NCI-H2171 (cell line): ENCODE results near the gene THRAP3.
"Not testable (repeated sequence)": the region's sequence is repeated elsewhere in the genome, so short reads cannot be mapped to it uniquely, and the experiment has no call there.

ENCODE experiments used
- DNase-seq: peaks from one replicate; lab custom pipeline; 2025; lab: John Stamatoyannopoulos, UW

THRAP3 gene

DNA sequence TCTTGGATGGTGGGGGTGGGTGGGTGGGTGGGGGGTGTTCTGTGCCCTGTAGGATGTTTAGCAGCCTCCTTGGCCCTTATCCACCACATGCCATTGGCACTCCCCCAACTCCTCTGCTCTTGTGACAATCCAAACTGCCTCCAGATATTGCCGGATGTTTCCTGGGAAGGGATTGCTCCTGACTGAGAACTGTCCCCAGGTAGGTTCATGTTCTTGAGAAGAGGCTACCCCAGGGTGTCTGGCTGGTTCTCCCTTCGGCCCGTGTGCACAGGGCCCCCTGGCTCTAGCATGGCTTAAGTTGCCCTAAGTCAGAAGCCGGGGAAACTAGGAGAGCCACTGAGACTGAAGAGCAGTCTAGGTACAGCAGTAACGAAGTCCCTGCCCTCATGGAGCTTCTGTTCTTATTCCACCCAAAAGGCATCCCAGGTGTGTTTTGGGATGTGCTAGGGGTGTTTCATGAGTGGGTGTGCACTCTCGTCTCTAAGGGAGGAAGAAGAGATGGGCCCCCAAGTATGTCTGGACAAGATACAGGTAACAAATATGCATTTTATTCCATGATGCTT is 19.8 kb upstream of the THRAP3 start:
- DNase-seq = no peak

DNA sequence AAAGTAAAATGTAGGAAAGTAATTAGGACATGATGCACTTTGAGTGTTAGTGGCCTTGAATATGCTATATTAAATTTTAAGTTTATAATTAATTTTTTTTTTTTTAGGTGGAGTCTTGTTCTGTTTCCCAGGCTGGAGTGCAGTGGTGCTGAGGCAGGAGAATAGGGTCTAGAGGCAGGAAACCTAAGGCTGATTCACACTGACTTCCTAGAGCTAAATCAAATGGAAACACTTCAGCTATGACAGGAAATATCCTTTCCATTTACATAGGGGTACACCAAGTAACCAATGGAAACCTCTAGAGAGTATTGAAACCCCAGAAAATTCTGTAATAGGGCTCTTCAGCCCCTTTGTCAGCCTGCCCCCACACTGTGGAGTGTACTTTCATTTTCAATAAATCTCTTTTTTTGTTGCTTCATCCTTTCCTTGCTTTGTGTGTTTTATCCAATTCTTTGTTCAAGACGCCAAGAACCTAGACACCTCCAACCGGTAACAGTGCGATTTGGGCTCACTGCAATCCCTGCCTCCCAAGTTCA is 17.9 kb upstream of the THRAP3 start:
- DNase-seq = no peak

DNA sequence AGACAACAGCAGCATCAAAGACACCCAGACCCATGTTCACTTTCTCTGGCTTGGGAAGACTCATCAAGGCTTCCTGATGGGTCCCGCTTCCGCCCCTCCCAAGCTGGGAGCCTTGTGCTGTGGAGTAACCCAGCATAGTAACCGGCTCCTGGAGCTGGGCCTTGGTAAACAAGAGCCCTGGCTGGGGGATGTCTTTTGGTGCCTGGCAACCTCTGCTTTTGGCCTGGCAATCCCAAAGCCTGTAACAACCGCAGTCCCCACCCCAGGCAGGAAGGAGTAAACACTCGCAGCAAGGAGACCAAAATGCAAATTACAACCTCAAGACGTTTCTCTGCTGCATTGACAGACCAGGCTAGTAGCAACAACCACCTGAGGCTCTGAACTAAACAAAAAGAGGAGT is 16.9 kb upstream of the THRAP3 start:
- DNase-seq = no peak

DNA sequence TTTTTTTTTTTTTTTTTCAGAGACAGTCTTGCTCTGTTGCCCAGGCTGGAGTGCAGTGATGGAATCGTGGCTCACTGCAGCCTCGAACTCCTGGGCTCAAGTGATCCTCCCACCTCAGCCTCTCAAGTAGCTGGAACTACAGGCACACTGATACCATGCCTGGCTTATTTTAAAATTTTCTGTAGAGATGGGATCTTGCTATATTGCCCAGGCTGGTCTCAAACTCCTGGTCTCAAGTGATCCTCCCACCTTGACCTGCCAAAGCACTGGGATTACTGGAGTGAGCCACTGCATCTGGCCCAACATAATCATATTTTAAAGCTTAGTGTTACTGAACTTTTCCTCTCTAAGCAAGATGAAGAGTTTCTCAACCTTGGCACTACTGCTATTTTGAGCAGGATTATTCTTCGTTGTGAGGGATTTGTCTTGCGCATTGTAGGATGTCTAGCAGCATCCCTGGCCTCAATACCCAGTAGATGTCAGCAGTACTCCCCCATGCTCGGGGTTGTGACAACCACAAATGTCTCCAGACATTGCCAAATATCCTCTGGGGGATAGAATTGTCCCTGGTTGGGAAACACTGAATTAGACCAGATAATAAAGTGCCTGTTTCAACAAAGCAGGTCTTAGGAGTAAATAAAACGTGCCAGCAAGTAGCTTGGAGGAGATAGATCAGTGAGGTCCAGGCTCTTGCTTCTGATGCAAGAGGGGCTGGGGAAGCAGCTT is 15.1 kb upstream of the THRAP3 start:
- DNase-seq = no peak

DNA sequence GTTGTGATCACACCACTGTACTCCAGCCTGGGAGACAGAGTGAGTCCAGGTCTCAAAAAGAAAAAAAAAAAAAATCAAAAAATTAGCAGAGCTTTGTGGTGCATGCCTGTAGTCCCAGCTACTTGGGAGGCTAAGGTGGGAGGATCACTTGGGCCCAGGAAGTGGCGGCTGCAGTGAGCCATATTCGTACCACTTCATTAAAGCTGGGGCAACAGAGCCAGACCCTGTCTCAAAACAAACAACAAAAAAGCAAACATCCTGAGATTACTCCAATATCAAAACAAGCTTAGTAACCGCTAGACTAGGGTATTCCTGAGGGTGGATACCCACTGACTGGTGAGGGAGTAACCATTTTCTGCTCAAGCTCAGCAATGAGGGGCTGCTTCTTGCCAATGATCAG is 12.9 kb upstream of the THRAP3 start:
- DNase-seq = no peak

DNA sequence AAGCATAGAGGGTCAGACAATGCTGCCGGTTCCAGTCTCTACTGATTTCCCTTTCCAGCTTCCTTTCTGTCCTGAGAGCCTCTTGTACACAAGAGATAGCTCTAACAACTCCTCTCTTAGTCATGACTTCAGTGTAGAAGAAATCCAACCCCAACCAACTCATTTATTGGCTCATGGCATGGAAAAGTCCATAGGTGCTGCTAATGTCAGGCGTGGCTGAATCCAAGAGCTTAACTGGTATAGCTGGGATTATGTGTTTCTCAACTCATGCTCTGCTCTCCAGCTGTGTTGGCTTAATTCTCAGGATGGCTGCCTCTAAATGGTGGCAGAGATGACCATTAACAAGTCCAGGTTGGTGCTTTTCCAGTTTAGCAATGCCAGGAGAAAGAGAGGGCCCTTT is 12.4 kb upstream of the THRAP3 start:
- no peak for DNase-seq

DNA sequence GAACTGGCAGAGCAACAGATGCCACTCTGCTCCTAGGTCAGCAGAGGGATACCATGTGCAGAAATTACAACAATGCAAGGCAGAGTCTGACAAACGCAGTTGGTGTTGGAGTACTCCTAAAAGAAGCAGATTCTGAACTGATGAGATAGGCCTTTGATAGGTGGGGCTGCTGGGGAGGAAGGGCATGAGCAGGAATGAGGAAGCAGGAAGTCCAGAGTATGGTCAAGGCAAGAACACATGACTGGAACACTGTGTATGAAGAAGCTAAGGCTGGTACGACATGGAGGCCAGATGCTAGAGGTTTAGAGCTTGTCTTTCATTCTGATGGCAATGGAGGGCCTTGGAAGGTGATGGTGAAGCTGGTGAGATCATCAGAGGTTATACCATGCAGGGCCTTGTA is 11.5 kb upstream of the THRAP3 start:
- DNase-seq = no peak

DNA sequence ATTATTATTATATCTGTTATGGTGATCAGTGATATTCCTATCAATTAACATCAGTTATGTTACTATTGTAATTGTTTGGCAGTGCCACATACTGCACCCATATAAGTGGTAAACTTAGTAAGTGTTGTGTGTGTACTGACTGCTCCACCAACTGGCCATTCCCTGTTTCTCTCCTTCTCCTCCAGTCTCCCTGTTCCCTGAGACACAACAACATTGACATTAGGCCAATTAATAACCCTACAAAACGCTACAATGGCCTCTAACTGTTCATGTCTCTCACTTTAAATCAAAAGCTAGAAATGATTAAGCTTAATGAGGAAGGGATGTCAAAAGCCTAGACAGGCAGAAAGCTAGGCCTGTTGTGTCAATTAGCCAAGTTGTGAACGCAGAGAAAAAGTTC is 6.6 kb upstream of the THRAP3 start:
- DNase-seq = no peak

DNA sequence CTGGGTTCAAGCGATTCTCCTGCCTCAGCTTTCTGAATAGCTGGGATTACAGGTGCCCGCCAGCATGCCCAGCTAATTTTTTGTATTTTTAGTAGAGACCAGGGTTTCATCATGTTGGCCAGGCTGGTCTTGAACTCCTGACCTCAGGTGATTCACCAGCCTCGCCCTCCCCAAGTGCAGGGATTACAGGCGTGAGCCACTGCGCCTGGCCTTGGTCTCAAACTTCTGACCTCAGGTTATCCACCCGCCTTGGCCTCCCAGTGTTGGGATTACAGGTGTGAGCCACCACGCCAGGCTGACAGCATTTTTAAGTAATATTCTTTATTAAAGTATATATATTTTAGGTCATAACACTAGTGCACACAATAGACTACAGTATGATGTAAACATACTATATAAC is 2.3 kb upstream of the THRAP3 start:
- not testable (repeated sequence) for DNase-seq

DNA sequence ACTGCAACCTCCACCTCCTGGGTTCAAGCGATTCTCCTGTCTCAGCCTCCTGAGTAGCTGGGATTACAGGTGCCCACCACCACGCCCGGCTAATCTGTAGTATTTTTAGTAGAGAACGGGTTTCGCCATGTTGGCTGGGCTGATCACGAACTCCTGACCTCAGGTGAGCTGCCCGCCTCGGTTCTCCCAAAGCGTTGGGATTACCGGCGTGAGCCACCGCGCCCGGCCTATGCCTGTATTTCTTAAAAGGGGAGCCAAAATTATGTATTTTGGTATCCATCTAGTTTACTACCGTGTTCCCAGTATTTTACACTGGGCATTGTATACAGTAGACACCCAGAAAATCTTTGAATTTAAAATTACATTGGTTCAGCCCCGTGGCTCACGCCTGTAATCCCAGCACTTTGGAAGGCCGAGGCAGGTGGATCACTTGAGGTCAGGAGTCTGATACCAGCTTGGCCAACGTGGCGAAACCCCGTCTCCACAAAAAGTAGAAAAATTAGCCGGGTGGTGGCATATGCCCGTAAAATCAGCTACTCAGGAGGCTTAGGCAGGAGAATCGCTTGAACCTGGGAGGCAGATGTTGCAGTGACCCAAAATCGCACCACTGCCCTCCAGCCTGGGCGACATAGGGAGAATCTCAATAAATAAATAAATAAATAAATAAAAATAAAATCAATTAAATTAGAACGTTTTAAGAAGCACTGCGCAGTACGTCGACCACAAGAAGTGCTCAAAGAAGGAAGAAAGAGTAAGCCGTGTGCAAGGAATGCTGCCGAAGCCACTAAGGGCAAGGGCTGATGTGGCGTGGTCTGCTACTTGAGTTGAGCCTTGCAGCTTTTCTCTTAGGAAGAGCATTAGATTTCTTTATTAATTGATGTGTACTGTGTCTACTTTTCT is 1.5 kb upstream of the THRAP3 start:
- DNase-seq = no peak

DNA sequence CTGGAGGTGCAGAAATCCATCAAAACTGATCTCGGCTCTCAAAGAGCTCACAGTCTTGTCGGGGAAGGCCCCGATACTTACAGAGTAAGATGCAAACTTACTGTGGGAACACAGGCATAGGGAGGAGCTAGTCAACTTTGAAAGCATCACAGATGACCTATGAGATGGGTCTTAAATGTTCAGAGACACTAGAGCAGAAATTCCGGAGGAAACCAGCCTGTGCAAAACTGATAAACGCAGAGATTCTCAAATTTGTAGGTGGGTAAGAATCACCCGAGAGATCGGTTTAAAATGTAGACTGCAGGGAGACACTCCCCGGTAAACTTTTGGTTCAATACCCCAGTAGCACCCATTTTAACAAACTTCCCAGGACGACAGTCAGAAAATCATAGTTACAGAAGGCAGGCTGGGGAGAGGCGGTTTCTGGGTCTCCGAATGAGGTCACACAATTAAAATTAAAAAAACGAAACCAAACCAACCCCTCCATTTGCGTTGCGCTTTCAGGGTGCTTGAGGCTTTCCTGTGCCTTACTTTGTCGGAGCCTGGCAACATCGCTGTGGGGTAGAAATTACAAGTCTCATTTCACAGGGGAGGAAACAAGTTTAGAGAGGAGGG is 755 bp upstream of the THRAP3 start:
- DNase-seq = no peak

DNA sequence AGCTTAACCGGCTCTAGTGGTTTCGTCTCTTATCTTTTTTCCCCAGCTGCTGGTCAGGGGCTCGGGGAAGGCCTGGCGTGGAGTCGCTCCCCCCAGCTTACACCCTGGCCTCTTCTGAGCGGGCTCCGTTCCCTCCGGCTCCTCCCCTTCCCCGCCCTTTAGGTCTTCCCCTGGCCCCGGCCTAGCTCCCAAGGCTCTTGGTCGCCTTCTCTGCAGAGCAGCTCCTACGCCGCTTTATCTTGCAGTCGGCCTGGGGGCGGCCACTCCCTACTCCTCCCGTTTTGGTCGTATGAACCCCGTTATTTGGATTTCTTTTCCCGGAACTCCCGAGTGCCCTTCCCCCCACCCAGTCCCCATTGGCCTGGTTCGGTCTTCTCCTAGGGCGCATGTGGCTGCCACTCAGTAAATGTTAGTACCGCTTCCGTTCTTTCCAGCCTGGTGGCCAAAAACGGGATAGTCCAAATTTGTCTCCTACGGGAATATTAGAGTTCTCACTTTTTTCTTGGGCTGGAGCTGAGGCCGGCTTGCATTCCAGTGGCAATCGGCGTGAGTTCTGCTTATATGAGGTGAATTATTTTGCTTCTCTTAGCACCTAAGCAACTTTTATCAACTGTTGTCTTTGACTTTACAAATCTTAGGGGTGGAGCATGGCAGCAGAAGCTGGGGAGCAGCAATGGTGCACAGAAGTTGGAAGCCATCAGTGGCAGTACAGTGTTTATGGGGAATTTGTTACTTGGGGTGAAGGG is 467 bp downstream of the THRAP3 start:
- peak; percentile 65 for DNase-seq

DNA sequence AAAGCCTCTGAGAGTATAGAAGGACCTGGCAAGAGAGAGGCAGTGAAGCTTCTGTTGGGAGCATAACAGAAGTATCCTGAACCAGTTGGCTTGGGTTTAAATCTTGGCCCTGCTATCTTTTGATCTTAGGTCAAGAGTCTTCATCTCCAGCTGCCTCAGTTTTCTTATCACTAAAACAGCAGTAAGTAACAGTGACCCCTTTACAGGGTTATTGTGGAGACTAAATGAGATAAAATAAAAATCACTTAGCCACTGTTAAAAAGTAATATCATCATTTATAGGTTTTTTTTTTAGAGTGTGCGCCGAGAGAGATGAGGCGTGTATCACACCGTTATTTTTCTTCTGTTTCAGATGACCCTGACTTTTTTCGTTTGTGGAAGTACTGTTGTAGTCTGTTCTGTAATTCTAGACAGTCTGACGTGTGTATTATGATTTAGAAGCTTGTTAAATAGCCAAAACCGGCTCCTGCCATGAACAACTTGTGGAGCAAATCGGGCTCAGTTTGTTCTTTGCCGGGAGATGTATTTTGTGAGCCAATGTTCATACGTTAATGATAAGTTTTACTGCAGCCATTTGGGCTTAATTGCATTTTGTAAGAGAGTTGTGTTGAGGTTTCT is 1.1 kb downstream of the THRAP3 start:
- DNase-seq = no peak

DNA sequence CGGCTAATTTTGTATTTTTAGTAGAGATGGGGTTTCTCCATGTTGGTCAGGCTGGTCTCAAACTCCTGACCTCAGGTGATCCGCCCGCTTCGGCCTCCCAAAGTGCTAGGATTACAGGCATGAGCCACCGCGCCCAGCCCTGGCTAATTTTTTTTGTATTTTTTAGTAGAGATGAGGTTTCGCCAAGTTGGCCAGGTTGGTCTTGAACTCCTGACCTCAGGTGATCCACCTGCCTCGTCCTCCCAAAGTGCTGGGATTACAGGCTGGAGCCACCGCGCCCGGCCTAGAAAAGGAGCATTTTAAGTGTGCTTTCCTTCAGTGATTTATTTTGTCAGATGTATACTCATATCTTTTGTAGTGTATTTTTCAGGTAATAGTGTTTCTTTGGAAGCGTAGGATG is 6.0 kb downstream of the THRAP3 start:
- not testable (repeated sequence) for DNase-seq

DNA sequence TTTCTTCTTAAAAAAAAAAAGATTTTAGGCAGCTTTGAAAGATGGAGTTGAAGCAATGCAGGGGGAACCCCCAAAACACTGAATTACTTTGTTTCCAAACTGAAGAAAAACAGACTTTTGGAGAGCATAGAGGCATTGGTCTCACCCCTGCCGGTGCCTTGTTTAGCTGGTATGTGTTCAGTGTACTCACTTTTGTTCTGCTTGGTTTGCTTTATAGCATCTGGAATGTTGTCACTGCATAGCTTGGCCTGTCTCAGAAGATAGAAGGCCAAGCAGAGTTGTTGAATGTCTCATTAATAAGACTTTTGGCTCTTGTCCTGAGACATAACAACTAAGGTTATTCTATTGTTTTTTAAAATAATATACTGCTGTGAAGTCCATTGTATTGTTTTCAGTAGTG is 6.9 kb downstream of the THRAP3 start:
- no peak for DNase-seq

DNA sequence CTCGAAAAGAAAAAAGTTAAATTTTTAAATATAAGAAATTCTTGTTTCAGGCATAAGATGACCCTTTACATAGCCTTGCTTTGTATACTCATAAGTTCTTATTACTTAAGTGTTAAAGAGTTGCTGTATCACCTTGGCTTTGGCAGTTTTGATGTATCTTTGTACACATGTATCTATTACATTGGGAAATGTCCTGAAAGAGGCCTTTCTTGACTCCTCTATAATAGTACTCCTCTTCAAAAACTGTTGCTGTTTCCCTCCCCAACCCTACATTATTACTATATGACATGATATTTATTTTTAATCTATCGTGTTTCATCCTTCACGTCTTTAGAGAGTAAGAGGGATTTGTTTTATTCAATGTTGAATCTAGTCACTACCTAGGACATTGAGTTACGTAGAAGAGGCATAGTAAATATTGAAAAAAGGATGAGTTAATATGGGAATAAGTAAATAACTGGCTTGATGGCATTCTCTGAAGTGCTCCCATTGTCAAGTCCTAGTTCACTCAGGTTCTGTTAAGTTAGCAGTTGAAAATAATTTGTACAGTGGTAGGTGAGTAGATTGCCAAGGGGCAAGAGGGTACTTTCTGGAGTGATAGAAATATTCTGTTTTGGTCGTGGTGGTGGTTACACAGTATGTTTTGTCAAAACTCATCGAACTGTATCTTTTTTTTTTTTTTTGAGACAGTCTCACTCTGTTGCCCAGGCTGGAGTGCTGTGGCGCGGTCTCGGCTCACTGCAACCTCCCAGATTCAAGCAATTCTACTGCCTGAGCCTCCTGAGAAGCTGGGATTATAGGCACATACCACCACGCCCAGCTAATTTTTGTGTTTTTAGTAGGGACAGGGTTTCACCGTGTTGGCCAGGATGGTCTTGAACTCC is 8.2 kb downstream of the THRAP3 start:
- no peak for DNase-seq

DNA sequence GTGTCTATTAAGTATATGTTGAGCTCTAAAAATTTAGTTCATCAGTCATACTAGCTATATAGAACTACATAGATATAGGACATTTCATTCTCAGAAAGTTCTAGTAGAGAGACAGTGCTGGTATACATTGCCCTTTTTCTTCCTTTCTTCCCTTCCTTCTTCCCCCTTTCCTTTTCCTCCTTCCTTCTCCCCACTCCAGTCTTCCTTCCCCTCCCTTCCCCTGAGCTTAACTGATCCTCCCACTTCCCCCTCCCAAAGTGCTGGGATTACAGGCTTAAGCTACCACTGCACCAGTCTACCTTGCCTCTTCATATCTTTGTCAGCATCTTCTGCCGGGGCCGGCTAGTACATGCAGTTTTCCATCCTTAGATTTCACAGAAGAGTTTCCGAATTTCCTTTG is 12.1 kb downstream of the THRAP3 start:
- DNase-seq = no peak

DNA sequence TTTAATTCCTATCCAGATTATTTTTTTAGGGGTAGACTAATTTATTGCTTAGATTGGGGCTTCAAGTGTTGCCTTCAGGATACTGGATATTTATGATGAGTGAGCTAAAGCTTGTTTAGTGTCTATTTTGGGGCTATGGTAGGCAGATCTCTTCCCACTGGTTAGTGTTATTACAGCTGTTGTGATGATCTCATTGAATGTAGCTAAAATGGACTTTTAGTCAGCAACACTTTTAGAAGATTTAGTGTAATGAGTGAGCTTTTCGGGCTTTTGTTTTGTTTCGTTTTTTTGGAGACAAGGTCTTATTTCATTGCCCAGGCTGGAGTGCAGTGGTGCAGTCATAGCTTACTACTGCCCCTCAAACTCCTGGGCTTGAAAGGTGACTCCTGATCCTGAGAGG is 14.2 kb downstream of the THRAP3 start:
- DNase-seq = no peak

DNA sequence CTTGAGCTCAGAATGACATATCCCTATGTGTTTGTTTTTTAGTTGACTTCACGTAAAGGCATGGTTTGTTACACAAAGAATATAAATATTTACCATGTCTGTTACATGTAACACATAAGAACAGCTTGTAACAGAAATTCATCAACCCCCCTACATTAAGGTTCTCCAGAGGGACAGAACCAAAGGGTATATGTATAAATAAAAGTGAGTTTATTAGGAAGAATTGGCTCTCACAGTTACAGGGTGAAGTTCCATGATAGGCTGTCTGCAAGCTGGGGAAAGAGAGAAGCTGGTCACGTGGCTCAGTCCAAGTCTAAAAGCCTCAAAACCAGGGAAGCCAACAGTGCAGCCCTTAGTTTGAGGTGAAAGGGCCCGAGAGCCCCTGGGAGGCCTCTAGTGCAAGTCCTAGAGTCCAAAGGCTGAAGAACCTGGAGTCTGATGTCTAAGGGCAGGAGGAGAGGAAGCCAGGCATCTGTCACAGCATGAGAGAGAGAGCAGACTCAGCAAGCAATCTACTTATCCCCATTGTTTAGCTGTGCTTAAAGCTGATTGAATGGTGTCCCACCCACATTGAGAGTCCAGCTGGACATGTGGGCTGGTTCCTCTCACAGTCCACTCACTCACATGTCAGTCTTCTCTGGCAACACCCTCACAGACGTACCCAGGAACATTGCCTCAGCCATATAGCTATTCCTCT is 15.8 kb downstream of the THRAP3 start:
- DNase-seq = no peak

DNA sequence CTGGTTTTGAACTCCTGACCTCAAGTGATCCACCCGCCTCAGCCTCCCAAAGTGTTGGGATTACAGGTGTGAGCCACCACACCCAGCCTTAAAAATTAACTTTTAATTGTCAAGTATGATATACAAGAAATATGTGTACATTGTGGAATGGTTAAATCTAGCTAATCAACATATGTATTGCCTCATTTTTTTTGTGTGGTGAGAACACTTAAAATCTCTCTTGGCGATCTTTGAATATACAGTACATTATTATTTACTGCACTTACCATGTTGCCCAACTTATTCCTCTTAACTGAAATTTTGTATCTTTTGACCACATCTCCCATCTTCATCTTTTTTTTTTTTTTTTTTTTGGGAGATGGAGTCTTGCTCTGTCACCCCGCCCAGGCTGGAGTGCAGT is 23.3 kb downstream of the THRAP3 start:
- no peak for DNase-seq
